Heart left ventricle (tissue), 16 donors: ENCODE measurements around the gene CRYGN. TPM values are rescaled to one million over a fixed set of nuclear protein-coding genes. Genes with fewer than 3 reads are reported as not detected.
A peak's percentile ranks its signal among the peaks of the same experiment; 100 is the strongest.

Source experiments
- ATAC-seq, 4 donors: fragments of 200-7000 bp; cut with Tn5 transposase; one replicate each; pipeline ENCODE4 v1.9.1; 2020 to 2022; ENCODE audit warnings: moderate library complexity in 4 of 4, mild to moderate bottlenecking in 3 of 4, moderate number of reproducible peaks in 1 of 4
- DNase-seq, 5 donors: peaks; one replicate each; pipeline ENCODE4 v3.0.0-alpha.2; 2020
- H3K27ac ChIP-seq, 12 donors: fragments of 200-600 bp; sonication (generic) in 4 of 12; one replicate each; pipeline versions ENCODE4 v1.5.0 to v1.8.0; 2016 to 2022; ENCODE audit warnings: mild to moderate bottlenecking in 2 of 12
- H3K27me3 ChIP-seq, 9 donors: fragments of 200-600 bp; sonication (generic) in 2 of 9; one replicate each; pipeline versions ENCODE4 v1.5.1 to v1.8.0; 2016 to 2022; ENCODE audit warnings: mild to moderate bottlenecking in 3 of 9
- H3K36me3 ChIP-seq, 9 donors: fragments of 200-600 bp; sonication (generic) in 2 of 9; one replicate each; pipeline versions ENCODE4 v1.5.0 to v1.8.0; 2018 to 2022; ENCODE audit warnings: mild to moderate bottlenecking in 2 of 9
- H3K4me1 ChIP-seq, 12 donors: fragments of 200-600 bp; sonication (generic) in 4 of 12; one replicate each; pipeline versions ENCODE4 v1.5.0 to v1.8.0; 2016 to 2022; ENCODE audit warnings: mild to moderate bottlenecking in 3 of 12
- H3K4me3 ChIP-seq, 12 donors: fragments of 200-600 bp; sonication (generic) in 4 of 12; one replicate each; pipeline versions ENCODE4 v1.5.0 to v1.8.0; 2017 to 2022; ENCODE audit warnings: mild to moderate bottlenecking in 9 of 12, moderate library complexity in 4 of 12
- H3K9me3 ChIP-seq, 12 donors: fragments of 200-600 bp; sonication (generic) in 4 of 12; one replicate each; pipeline versions ENCODE4 v1.5.0 to v1.8.0; 2016 to 2022; ENCODE audit warnings: mild to moderate bottlenecking in 1 of 12
- CTCF ChIP-seq, 12 donors: fragments of 200-600 bp; sonication (generic) in 4 of 12; IDR thresholded peaks; one replicate each; pipeline versions ENCODE4 v1.5.0 to v1.8.0; 2018 to 2022; ENCODE audit warnings: antibody characterized with exemption in 12 of 12, mild to moderate bottlenecking in 5 of 12
- POLR2A ChIP-seq, 2 donors: fragments of 450-650 bp; IDR thresholded peaks; one replicate each; pipeline ENCODE4 v1.6.1; 2017; ENCODE audit warnings: antibody characterized with exemption in 2 of 2, mild to moderate bottlenecking in 2 of 2, moderate library complexity in 2 of 2
- WGBS, 4 donors: extraction: QIAGEN DNeasy Blood & Tissue Kit in 2 of 4; methylation state at CpG; one replicate each; pipeline versions ENCODE4 v1.1.5 to v1.1.7; 2013 to 2018; 5-methylcytosine and 5-hydroxymethylcytosine counted together
- intact Hi-C, 10 donors: fragments of 100-400 bp; cut with DNase I; formaldehyde crosslinking; loops; one replicate each; pipeline versions ENCODE4 v1.11.1 to v1.14.2; 2022
- polyA plus RNA-seq, 2 donors: library from polyadenylated mRNA; stranded (reverse); fragments of 200-250 nt; gene quantifications; one replicate each; pipeline ENCODE4 v1.2.3, GENCODE V29; 2013
- total RNA-seq, 9 donors: library from RNA; depleted of rRNA in 2 of 9; stranded (reverse); fragments of >200 nt in 2 of 9; fragmentation: NEBNext Ultra II Directional in 3 of 9; extraction: Animal tissue kit (Norgen Biotek cat#: 25700) in 3 of 9; gene quantifications; one replicate each; pipeline versions ENCODE4 v1.1.0 to v1.2.4, GENCODE V29; 2016 to 2023
- donor health status: ischemic (EF 13 %, LVEDD 7.1; RV severe dilation, severe dysfunction).
- donor health status: healthy with polysubstance abuse.
- donor health status: DM: no; HTN: yes; CAD: no.
- donor health status: DM: no; HTN: no; CAD: no.
- donor health status: ischemic (EF 25% LVEDD 6.9; RV normal size, moderate dysfunction).
- donor health status: ischemic (EF 25% LVEDD 5.7; RV mildly dilated, moderate dysfunction).
- donor health status: healthy.
- donor health status: DM: yes; HTN: yes; CAD: no.
- donor health status: ischemic (EF 35%, LVEDD 5.7; RV mildly dilated, moderate dysfunction).
- donor health status: nonischemic (EF 11% LVEDD 7.7; RV severe dilation, severe dysfunction).
- donor health status: DM: yes; HTN: yes; CAD: no.
- donor health status: PGD.
- donor health status: ischemic (EF 29% LVEDD 5.4; RV normal size, mild dysfunction).
- donor health status: nonischemic (EF 23%, LVEDD 6.1; RV moderate dilation, normal function).

CRYGN gene
- total and polyA plus RNA-seq, 11 donors: 0.50 to 0.52 TPM; not detected in 9

GRCh38 chr7:151384352-151384697 lies 55.6 kb downstream of the CRYGN start:
- Histone ChIP-seq H3K4me1 (peaks cover 0 to 21% (median 13%) of the 10 kb centered on the region in 12 donors), H3K4me3 (no peak overlapping the region), H3K36me3 (no peaks in the 10 kb centered on the region), H3K27ac (no peak overlapping the region), H3K9me3 (no peaks in the 10 kb centered on the region), H3K27me3 (peaks cover 6 to 43% (median 19%) of the 10 kb centered on the region in 9 donors)
- WGBS, 4 donors: 80 to 92% (median 85%) methylated on average over 6 of the region's 6 CpGs
- ATAC-seq (no peak), DNase-seq (peak in 1 of 5 donors; percentile 28)
- intact Hi-C loops: loop anchor here in 3 of 10 donors (5.0 to 10.0 kb wide), 2 partner anchors 33 to 50 kb away; no protein-coding TSS in a partner anchor
- TF ChIP-seq CTCF (IDR thresholded peaks at IDR 0.05) (no peak), POLR2A (IDR thresholded peaks at IDR 0.05) (no peak)

- ATAC-seq: no peak
- Histone ChIP-seq H3K9me3 (no peaks in the 10 kb centered on the region), H3K27ac (no peak overlapping the region), H3K27me3 (peaks cover 6 to 41% (median 19%) of the 10 kb centered on the region in 9 donors), H3K4me3 (no peak overlapping the region), H3K4me1 (peaks cover 0 to 21% (median 13%) of the 10 kb centered on the region in 12 donors), H3K36me3 (peaks cover 0 to 2% (median 0%) of the 10 kb centered on the region in 9 donors)
- DNase-seq: peak in 2 of 5 donors; percentile 14 to 42
- WGBS, 4 donors: 77 to 80% (median 79%) methylated on average over 15 of the region's 15 CpGs
- TF ChIP-seq POLR2A (IDR thresholded peaks at IDR 0.05) (no peak), CTCF (IDR thresholded peaks at IDR 0.05) (no peak)
- intact Hi-C loops: loop anchor here in 3 of 10 donors (5.0 to 10.0 kb wide), 2 partner anchors 34 to 51 kb away; no protein-coding TSS in a partner anchor
Measured at GRCh38 chr7:151383638-151384351, 56.1 kb downstream of the CRYGN start.

- no peaks in the 10 kb centered on the region for H3K9me3 ChIP-seq
- H3K36me3 ChIP-seq: peaks cover 0 to 17% (median 15%) of the 10 kb centered on the region in 9 donors
- H3K4me3 ChIP-seq: peak overlapping the region; percentile 13 to 47 (median 40)
- no peak for TF ChIP-seq POLR2A (IDR thresholded peaks at IDR 0.05)
- TF ChIP-seq CTCF (IDR thresholded peaks at IDR 0.05): no peak
- H3K27ac ChIP-seq: no peak overlapping the region
- WGBS, 4 donors: 18 to 29% (median 22%) methylated on average over 26 to 37 of the region's 37 CpGs
- DNase-seq (peak in 1 of 5 donors; percentile 58), ATAC-seq (peak in 1 of 4 donors; percentile 8)
- peaks cover 0 to 21% (median 13%) of the 10 kb centered on the region in 12 donors for H3K4me1 ChIP-seq
- H3K27me3 ChIP-seq: peaks cover 6 to 41% (median 19%) of the 10 kb centered on the region in 9 donors
- intact Hi-C loops: loop anchor here in 3 of 10 donors (5.0 to 10.0 kb wide), 2 partner anchors 35 to 53 kb away; no protein-coding TSS in a partner anchor
Measured at GRCh38 chr7:151382079-151382885, 57.7 kb downstream of the CRYGN start.
